GM08714 (cell line): ENCODE results near the gene LRRC3.
A peak's percentile ranks its signal among the peaks of the same experiment; 100 is the strongest.

Experiments
- H3K4me3 ChIP-seq: fragments of 200-500 bp; sonication (Bioruptor generic); 2 replicates; pipeline ENCODE4 v1.5.1; 2014; ENCODE audit warnings: mild to moderate bottlenecking, low read length, inconsistent platforms
- ZNF274 ChIP-seq: IDR thresholded peaks from 2 replicates; pipeline ENCODE4 v1.6.1; 2012; ENCODE audit warnings: mild to moderate bottlenecking, low read depth, low read length

The LRRC3 gene

GRCh38 chr21:44420416-44421205, 34.7 kb upstream of the LRRC3 start:
- TF ChIP-seq ZNF274: no peak
- H3K4me3 ChIP-seq: no peak overlapping the region

- TF ChIP-seq ZNF274: no peak
- H3K4me3 ChIP-seq: no peak overlapping the region
These were observed 33.1 kb upstream of the LRRC3 start for GRCh38 chr21:44421901-44422840.

- no peak for TF ChIP-seq ZNF274
- H3K4me3 ChIP-seq: no peak overlapping the region
These were observed 31.9 kb upstream of the LRRC3 start for GRCh38 chr21:44423312-44423821.

GRCh38 chr21:44423941-44424607, 31.2 kb upstream of the LRRC3 start:
- no peak for TF ChIP-seq ZNF274
- no peak overlapping the region for H3K4me3 ChIP-seq

- peak overlapping the region; percentile 41; the same call in 1 of the 2 replicates for H3K4me3 ChIP-seq
- no peak for TF ChIP-seq ZNF274
These were observed 30.6 kb upstream of the LRRC3 start for GRCh38 chr21:44424608-44425306.

GRCh38 chr21:44425307-44425894, 29.9 kb upstream of the LRRC3 start:
- peak overlapping the region; percentile 58; the same call in 1 of the 2 replicates for H3K4me3 ChIP-seq
- no peak for TF ChIP-seq ZNF274

- H3K4me3 ChIP-seq: peak overlapping the region; percentile 58; the same call in 1 of the 2 replicates
These were observed 29.2 kb upstream of the LRRC3 start for GRCh38 chr21:44425895-44426662.

GRCh38 chr21:44426663-44427191, 28.6 kb upstream of the LRRC3 start:
- no peak overlapping the region for H3K4me3 ChIP-seq
- no peak for TF ChIP-seq ZNF274

More at GRCh38 chr21:44425895-44426662, 29.2 kb upstream of the LRRC3 start:
- no peak for TF ChIP-seq ZNF274

GRCh38 chr21:44427241-44428120, 27.8 kb upstream of the LRRC3 start:
- H3K4me3 ChIP-seq: no peak overlapping the region
- TF ChIP-seq ZNF274: no peak

- H3K4me3 ChIP-seq: no peak overlapping the region
- no peak for TF ChIP-seq ZNF274
These were observed 26.9 kb upstream of the LRRC3 start for GRCh38 chr21:44428281-44428960.

- no peak overlapping the region for H3K4me3 ChIP-seq
- TF ChIP-seq ZNF274: no peak
These were observed 25.4 kb upstream of the LRRC3 start for GRCh38 chr21:44429894-44430293.
